Measurements from ENCODE around the gene CGGBP1.
A peak's percentile ranks its signal among the peaks of the same experiment; 100 is the strongest.

CGGBP1 gene

DNA sequence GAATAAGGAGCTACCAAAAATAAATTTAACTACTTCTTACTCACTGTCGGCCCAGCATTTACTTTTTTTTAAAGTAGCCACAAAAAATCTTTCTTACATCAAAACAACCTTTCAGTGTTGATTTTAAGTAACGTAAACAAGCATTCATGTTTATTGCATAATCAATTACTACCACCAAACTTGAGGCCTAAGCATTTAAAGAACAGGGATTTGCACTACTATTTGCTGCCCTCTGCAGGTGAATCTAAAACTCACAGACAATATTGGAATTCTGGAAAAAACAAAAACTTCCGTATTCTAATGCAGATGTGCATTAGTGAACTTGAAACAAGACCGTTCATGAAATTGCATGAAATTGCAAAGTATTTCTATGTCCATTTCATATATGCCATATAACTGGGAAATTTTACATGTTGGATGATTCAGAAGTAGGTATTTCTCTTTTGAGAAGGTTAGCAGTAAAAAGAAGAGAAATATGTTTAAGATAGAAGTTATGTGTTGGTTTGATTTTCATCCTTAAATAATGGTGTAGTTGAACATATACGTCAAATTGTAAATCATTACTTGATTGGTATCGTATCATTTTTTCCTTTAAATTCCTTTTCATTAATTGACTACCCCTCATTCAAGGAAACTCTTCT, 55.6 kb downstream of the CGGBP1 start:
- Histone ChIP-seq H3K9ac (ENCODE audit: low read length) (no peak overlapping the region), H3K9me2 (replicated peaks; ENCODE audit: insufficient read depth, low read length) (no peaks in the 10 kb centered on the region), H4K20me1 (ENCODE audit: insufficient read depth, low read length) (no peaks in the 10 kb centered on the region), H3K27ac (ENCODE audit: low read length) (no peak overlapping the region), H3K4me1 (ENCODE audit: low read length) (no peaks in the 10 kb centered on the region), H2AFZ (ENCODE audit: low read length) (no peak overlapping the region), H3K36me3 (replicated peaks; ENCODE audit: insufficient read depth, low read length) (no peaks in the 10 kb centered on the region), H3K79me2 (ENCODE audit: low read length) (no peaks in the 10 kb centered on the region), H3K27me3 (replicated peaks; ENCODE audit: insufficient read depth, low read length) (no peaks in the 10 kb centered on the region), H3K4me3 (ENCODE audit: low read length) (no peak overlapping the region), H3K9me3 (replicated peaks; ENCODE audit: insufficient read depth, low read length) (no peaks in the 10 kb centered on the region), H3K4me2 (ENCODE audit: low read depth, low read length) (no peak overlapping the region), H3F3A (ENCODE audit: insufficient read depth, low read length) (no peaks in the 10 kb centered on the region)
- DNase-seq: peak; percentile 32
- TF ChIP-seq EZH2phosphoT487 (IDR thresholded peaks at IDR 0.05; ENCODE audit: low read length) (no peak), CTCF (IDR thresholded peaks at IDR 0.05; ENCODE audit: low read length) (peak; percentile 80)

DNA sequence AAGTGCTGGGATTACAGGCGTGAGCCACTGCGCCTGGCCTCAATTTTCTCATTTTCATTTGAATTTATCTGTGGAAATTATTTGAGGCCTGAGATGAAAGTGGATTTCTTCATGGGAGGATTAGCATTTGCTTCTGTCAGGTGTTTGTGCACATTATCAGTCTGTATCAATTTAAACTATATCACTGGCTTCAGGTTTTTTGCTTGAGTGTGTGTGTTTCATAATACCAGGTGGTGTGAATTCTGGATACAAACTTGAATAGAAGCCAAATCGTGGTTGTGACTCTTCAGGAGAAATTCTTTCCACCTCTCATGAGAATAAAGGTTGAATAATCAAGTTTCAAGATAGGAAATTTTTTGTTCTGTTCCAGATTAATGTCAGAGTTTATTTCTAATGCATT, 56.4 kb downstream of the CGGBP1 start:
- no peaks in the 10 kb centered on the region for H3K79me2 ChIP-seq (ENCODE audit: low read length)
- TF ChIP-seq EZH2phosphoT487 (IDR thresholded peaks at IDR 0.05; ENCODE audit: low read length) (no peak), EZH2 (optimal IDR thresholded peaks at IDR 0.05; ENCODE audit: low read depth, low read length) (no peak), CTCF (IDR thresholded peaks at IDR 0.05; ENCODE audit: low read length) (no peak)
- no peak overlapping the region for H2AFZ ChIP-seq (ENCODE audit: low read length)
- H3K36me3 ChIP-seq (replicated peaks; ENCODE audit: insufficient read depth, low read length): no peaks in the 10 kb centered on the region
- no peaks in the 10 kb centered on the region for H3K4me1 ChIP-seq (ENCODE audit: low read length)
- no peak for DNase-seq
- no peaks in the 10 kb centered on the region for H3K9me2 ChIP-seq (replicated peaks; ENCODE audit: insufficient read depth, low read length)
- no peak overlapping the region for H3K4me2 ChIP-seq (ENCODE audit: low read depth, low read length)
- H3K4me3 ChIP-seq (ENCODE audit: low read length): no peak overlapping the region
- no peaks in the 10 kb centered on the region for H3F3A ChIP-seq (ENCODE audit: insufficient read depth, low read length)
- H3K9me3 ChIP-seq (replicated peaks; ENCODE audit: insufficient read depth, low read length): no peaks in the 10 kb centered on the region
- H3K9ac ChIP-seq (ENCODE audit: low read length): no peak overlapping the region
- H4K20me1 ChIP-seq (ENCODE audit: insufficient read depth, low read length): no peaks in the 10 kb centered on the region
- H3K27ac ChIP-seq (ENCODE audit: low read length): no peak overlapping the region
- H3K27me3 ChIP-seq (replicated peaks; ENCODE audit: insufficient read depth, low read length): no peaks in the 10 kb centered on the region

Data from MM.1S (cell line).